ENCODE data around the gene LCMT2.
"Not testable (repeated sequence)": the region's sequence is repeated elsewhere in the genome, so short reads cannot be mapped to it uniquely, and the experiment has no call there.

The LCMT2 gene

DNA sequence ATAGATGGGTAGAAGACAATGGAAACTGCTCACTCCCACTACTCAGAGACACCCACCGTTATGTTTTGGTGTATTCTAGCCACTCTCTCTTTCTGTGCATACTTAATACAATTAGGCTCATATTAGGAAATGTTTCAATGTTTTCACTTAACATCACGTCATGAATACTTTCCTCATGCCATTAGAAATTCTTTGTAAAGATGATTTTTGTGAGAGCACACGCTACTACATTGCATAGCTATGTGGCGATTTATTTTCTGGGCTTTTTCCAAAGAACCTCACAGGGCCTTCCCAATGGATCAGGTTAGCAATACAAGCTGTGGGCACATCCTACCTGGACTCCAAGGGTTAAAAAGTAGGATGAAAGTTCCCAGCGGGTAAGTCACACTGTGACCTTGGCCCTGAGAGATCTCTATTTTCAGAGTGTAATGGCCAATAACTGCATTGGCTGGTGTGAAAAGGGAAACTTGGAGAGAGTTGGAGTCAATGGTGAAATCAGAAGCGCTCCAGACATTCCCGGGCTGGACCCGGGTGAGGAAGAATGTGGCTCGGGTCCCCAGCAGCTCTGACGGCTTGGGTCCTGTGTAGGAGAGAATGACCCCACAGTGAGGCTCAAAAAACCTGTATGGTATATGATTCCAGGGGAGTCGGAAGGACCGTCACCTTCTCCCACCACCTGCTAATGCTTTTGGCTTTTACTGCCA lies 37.8 kb downstream of the LCMT2 start:
- Histone ChIP-seq H3K27me3 (ENCODE audit: low read depth) (no peaks in the 10 kb centered on the region), H3K36me3 (replicated peaks) (no peaks in the 10 kb centered on the region), H3K9me3 (0 out of 2 replicates have a peak, but pooled peaks cover 2% of the 10 kb centered on the region), H3K4me3 (no peak overlapping the region), H3K4me1 (no peaks in the 10 kb centered on the region)
- in situ Hi-C loops (cut with MboI; ENCODE audit: low sequenced_read_pairs): loop anchor here (25.0 kb wide), 1 partner anchor 555 kb away; the partner anchor contains the start of gene CDAN1
- DNase-seq (ENCODE audit: low spot score in 2 of 2): no peak

DNA sequence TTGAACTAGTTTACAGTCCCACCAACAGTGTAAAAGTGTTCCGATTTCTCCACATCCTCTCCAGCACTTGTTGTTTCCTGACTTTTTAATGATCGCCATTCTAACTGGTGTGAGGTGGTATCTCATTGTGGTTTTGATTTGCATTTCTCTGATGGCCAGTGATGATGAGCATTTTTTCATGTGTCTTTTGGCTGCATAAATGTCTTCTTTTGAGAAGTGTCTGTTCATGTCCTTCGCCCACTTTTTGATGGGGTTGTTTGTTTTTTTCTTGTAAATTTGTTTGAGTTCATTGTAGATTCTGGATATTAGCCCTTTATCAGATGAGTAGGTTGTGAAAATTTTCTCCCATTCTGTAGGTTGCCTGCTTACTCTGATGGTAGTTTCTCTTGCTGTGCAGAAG lies 40.7 kb downstream of the LCMT2 start:
- in situ Hi-C loops (cut with MboI; ENCODE audit: low sequenced_read_pairs): loop anchor here (25.0 kb wide), 1 partner anchor 552 kb away; the partner anchor contains the start of gene CDAN1
- not testable (repeated sequence) for H3K27me3 ChIP-seq (ENCODE audit: low read depth); DNase-seq (ENCODE audit: low spot score in 2 of 2)

GRCh38 chr15:43287254-43287653 lies 43.1 kb downstream of the LCMT2 start:
- no peaks in the 10 kb centered on the region for H3K4me1 ChIP-seq
- H3K9me3 ChIP-seq: peaks cover 2% of the 10 kb centered on the region; the same call in 1 of the 2 replicates
- no peaks in the 10 kb centered on the region for H3K36me3 ChIP-seq (replicated peaks)
- in situ Hi-C loops (cut with MboI; ENCODE audit: low sequenced_read_pairs): loop anchor here (25.0 kb wide), 1 partner anchor 550 kb away; the partner anchor contains the start of gene CDAN1
- H3K27me3 ChIP-seq (ENCODE audit: low read depth): no peaks in the 10 kb centered on the region
- no peak overlapping the region for H3K4me3 ChIP-seq
- DNase-seq (ENCODE audit: low spot score in 2 of 2): no peak

More for the DNA sequence above, 40.7 kb downstream of the LCMT2 start:
- H3K36me3 ChIP-seq (replicated peaks); H3K4me1 ChIP-seq; H3K4me3 ChIP-seq; H3K9me3 ChIP-seq: not testable (repeated sequence)

GRCh38 chr15:43286074-43286473 lies 44.3 kb downstream of the LCMT2 start:
- Histone ChIP-seq H3K4me1 (no peaks in the 10 kb centered on the region), H3K9me3 (peaks cover 2% of the 10 kb centered on the region; the same call in 1 of the 2 replicates), H3K4me3 (no peak overlapping the region), H3K27me3 (ENCODE audit: low read depth) (no peaks in the 10 kb centered on the region), H3K36me3 (replicated peaks) (no peaks in the 10 kb centered on the region)
- in situ Hi-C loops (cut with MboI; ENCODE audit: low sequenced_read_pairs): loop anchor here (25.0 kb wide), 1 partner anchor 549 kb away; the partner anchor contains the start of gene CDAN1
- DNase-seq (ENCODE audit: low spot score in 2 of 2): no peak

DNA sequence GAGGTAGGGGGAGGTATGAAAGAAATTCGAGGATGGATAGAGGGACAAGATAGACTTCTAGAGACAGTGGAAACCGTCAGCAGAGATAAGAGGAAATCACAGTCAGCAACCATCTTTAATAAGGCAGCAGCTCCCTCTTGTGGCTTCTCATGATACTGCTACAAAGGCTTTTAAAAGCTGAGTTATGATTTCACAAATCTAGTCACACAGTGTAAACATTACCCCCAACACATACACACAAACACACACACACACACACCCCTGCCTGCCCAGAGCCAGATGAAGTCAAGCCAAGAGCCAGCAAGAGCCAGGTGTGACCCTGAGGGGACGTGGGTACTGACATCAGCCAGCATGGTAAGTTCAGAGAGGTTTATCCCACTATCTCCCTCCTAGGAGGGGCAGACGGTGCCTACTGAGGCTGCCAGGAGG lies 44.8 kb downstream of the LCMT2 start:
- Histone ChIP-seq H3K4me3 (no peak overlapping the region), H3K9me3 (peaks cover 2% of the 10 kb centered on the region; the same call in 1 of the 2 replicates), H3K4me1 (no peaks in the 10 kb centered on the region), H3K27me3 (ENCODE audit: low read depth) (no peaks in the 10 kb centered on the region), H3K36me3 (replicated peaks) (no peaks in the 10 kb centered on the region)
- in situ Hi-C loops (cut with MboI; ENCODE audit: low sequenced_read_pairs): loop anchor here (25.0 kb wide), 1 partner anchor 548 kb away; the partner anchor contains the start of gene CDAN1
- peak; percentile 47 to 70 for DNase-seq (ENCODE audit: low spot score in 2 of 2)

GRCh38 chr15:43283526-43283925 lies 46.8 kb downstream of the LCMT2 start:
- Histone ChIP-seq H3K36me3 (replicated peaks) (no peaks in the 10 kb centered on the region), H3K4me3 (no peak overlapping the region), H3K9me3 (no peaks in the 10 kb centered on the region; the same call in 1 of the 2 replicates), H3K27me3 (ENCODE audit: low read depth) (no peaks in the 10 kb centered on the region), H3K4me1 (no peaks in the 10 kb centered on the region)
- no peak for DNase-seq (ENCODE audit: low spot score in 2 of 2)
- in situ Hi-C loops (cut with MboI; ENCODE audit: low sequenced_read_pairs): loop anchor here (25.0 kb wide), 1 partner anchor 546 kb away; the partner anchor contains the start of gene CDAN1

DNA sequence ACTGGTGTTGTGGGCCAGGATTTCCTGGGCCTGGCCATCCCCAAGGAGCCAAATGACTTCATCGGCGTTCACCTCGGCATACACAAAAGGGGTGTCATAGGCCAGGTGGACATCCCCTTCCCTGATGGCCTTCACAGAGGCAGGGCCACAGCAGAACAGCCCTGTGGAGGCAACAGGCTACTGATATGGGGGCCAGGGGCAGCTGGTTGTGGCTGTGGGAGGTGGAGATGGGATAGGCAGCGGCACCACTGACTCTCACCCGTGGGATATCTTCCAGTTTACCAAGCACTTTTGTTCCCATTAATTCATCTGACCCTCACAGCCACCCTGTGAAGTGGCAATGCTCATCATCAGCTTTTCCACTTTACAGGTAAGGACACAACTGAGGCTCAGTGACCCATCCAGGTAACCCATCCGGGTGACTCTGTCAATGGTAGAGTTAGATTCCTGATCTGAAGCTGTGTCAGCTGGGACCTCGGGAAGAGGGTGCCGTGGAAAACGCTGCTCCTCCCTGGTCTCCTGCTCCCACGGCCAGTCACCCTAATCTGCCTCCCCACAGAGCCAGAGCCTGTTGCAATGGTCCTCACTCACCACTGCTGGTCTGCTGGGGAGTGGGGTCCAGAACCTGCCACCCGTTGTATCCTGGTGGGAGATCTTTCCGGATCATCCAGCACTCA lies 48.3 kb downstream of the LCMT2 start:
- H3K27me3 ChIP-seq (ENCODE audit: low read depth): no peaks in the 10 kb centered on the region
- H3K4me1 ChIP-seq: no peaks in the 10 kb centered on the region
- in situ Hi-C loops (cut with MboI; ENCODE audit: low sequenced_read_pairs): loop anchor here (25.0 kb wide), 1 partner anchor 545 kb away; the partner anchor contains the start of gene CDAN1
- no peaks in the 10 kb centered on the region for H3K36me3 ChIP-seq (replicated peaks)
- H3K4me3 ChIP-seq: no peak overlapping the region
- no peaks in the 10 kb centered on the region; the same call in 1 of the 2 replicates for H3K9me3 ChIP-seq
- no peak for DNase-seq (ENCODE audit: low spot score in 2 of 2)

DNA sequence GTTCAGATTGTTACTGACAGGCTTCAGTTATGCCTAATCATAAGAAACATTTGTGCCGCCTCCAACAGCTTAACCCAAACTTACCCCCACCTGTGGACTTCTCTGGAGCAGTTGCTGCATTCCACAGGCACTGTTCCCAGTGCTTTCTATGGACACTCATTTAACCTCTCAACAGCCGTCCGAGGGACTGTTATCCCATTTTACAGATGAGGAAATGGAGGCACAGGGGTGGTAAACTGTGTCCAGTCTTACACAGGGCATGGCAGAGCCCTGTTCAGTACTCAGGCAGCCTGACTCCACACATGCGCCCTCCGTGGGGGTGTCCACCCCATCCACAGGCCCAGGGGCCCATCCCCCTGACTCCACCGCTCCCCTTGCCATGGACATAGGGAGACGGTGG lies 49.4 kb downstream of the LCMT2 start:
- Histone ChIP-seq H3K4me1 (no peaks in the 10 kb centered on the region), H3K4me3 (no peak overlapping the region), H3K9me3 (no peaks in the 10 kb centered on the region; the same call in 1 of the 2 replicates), H3K36me3 (replicated peaks) (no peaks in the 10 kb centered on the region), H3K27me3 (ENCODE audit: low read depth) (no peaks in the 10 kb centered on the region)
- DNase-seq (ENCODE audit: low spot score in 2 of 2): no peak
- in situ Hi-C loops (cut with MboI; ENCODE audit: low sequenced_read_pairs): loop anchor here (25.0 kb wide), 1 partner anchor 544 kb away; the partner anchor contains the start of gene CDAN1

- H3K9me3 ChIP-seq: no peaks in the 10 kb centered on the region
- no peaks in the 10 kb centered on the region for H3K4me1 ChIP-seq
- H3K36me3 ChIP-seq (replicated peaks): no peaks in the 10 kb centered on the region
- in situ Hi-C loops (cut with MboI; ENCODE audit: low sequenced_read_pairs): loop anchor here (25.0 kb wide), 1 partner anchor 542 kb away; the partner anchor contains the start of gene CDAN1
- H3K4me3 ChIP-seq: no peak overlapping the region
- DNase-seq (ENCODE audit: low spot score in 2 of 2): no peak
- H3K27me3 ChIP-seq (ENCODE audit: low read depth): no peaks in the 10 kb centered on the region
Measured at GRCh38 chr15:43279496-43279895, 50.9 kb downstream of the LCMT2 start.

- H3K4me3 ChIP-seq: no peak overlapping the region
- in situ Hi-C loops (cut with MboI; ENCODE audit: low sequenced_read_pairs): loop anchor here (25.0 kb wide), 1 partner anchor 542 kb away; the partner anchor contains the start of gene CDAN1
- no peaks in the 10 kb centered on the region for H3K27me3 ChIP-seq (ENCODE audit: low read depth)
Measured at GRCh38 chr15:43278869-43279268, 51.5 kb downstream of the LCMT2 start.

DNA sequence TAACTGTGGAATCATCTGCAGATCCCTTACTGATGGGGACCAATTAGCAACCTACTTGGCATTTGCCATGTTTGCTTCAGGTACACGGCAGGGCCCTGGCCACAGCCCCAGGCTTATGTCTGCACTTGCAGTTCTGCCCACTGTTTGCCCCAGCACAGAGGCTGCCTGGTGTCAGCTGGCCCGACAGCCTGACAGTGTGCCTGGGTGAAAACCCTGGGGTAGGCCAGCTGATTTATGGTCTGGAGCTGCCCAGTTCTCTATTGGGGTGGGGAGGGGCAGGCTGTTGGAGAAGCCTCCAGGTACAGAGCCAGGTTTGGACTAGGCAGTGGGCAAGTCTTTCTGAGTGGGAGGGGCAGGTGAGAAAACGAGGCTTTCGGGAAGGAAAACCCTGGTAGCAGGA lies 52.5 kb downstream of the LCMT2 start:
- no peaks in the 10 kb centered on the region for H3K9me3 ChIP-seq
- H3K4me1 ChIP-seq: no peaks in the 10 kb centered on the region
- H3K4me3 ChIP-seq: no peak overlapping the region
- no peak for DNase-seq (ENCODE audit: low spot score in 2 of 2)
- H3K27me3 ChIP-seq (ENCODE audit: low read depth): no peaks in the 10 kb centered on the region
- in situ Hi-C loops (cut with MboI; ENCODE audit: low sequenced_read_pairs): loop anchor here (25.0 kb wide), 1 partner anchor 541 kb away; the partner anchor contains the start of gene CDAN1
- no peaks in the 10 kb centered on the region for H3K36me3 ChIP-seq (replicated peaks)

More at GRCh38 chr15:43278869-43279268, 51.5 kb downstream of the LCMT2 start:
- H3K4me1 ChIP-seq: no peaks in the 10 kb centered on the region
- H3K9me3 ChIP-seq: no peaks in the 10 kb centered on the region
- DNase-seq (ENCODE audit: low spot score in 2 of 2): no peak
- H3K36me3 ChIP-seq (replicated peaks): no peaks in the 10 kb centered on the region

DNA sequence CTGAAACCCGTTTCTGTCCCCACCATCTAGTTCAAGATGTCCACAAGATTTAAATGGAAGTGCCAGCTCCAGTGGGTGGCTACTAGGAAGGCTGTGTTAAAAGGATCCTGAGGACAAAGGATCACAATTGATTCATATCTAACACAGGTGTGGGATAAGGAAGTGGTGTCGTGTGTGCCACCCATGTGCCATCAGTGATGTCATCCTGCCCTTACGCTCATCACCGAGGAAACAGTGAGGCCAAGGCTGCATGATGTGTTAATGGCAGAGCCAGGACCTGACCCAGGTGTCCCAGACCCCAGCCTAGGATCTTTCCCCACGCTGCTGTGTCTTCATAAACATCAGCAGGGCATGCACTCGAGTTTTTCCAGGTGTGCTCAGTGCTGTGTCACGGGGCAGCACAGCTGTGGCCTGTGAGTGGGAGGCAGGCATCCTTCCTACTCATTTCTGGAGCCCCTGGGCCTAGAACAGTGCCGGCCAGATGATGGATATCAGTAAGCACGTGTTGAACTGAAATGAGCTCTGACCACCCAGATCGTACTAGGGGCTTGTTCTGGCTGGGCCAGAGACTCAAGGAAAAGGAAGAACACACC lies 53.0 kb downstream of the LCMT2 start:
- Histone ChIP-seq H3K9me3 (peaks cover under 1% of the 10 kb centered on the region; the same call in 1 of the 2 replicates), H3K4me3 (no peak overlapping the region), H3K4me1 (no peaks in the 10 kb centered on the region), H3K36me3 (replicated peaks) (no peaks in the 10 kb centered on the region), H3K27me3 (ENCODE audit: low read depth) (no peaks in the 10 kb centered on the region)
- DNase-seq (ENCODE audit: low spot score in 2 of 2): no peak
- in situ Hi-C loops (cut with MboI; ENCODE audit: low sequenced_read_pairs): loop anchor here (25.0 kb wide), 1 partner anchor 540 kb away; the partner anchor contains the start of gene CDAN1

- Histone ChIP-seq H3K4me1 (no peaks in the 10 kb centered on the region), H3K9me3 (peaks cover 3% of the 10 kb centered on the region; the same call in 1 of the 2 replicates)
- in situ Hi-C loops (cut with MboI; ENCODE audit: low sequenced_read_pairs): loop anchor here (25.0 kb wide), 1 partner anchor 539 kb away; the partner anchor contains the start of gene CDAN1
Measured at GRCh38 chr15:43276563-43277200, 53.7 kb downstream of the LCMT2 start.

More at GRCh38 chr15:43276563-43277200, 53.7 kb downstream of the LCMT2 start:
- no peak for DNase-seq (ENCODE audit: low spot score in 2 of 2)
- H3K4me3 ChIP-seq: no peak overlapping the region
- no peaks in the 10 kb centered on the region for H3K27me3 ChIP-seq (ENCODE audit: low read depth)
- no peaks in the 10 kb centered on the region for H3K36me3 ChIP-seq (replicated peaks)
